Prostate gland (tissue), 2 donors: ENCODE results near the gene ADAMTS17.

Experiments used
- POLR2A ChIP-seq: fragments of 450-650 bp; IDR thresholded peaks from one replicate; pipeline ENCODE4 v1.6.1; 2016; ENCODE audit warnings: antibody characterized with exemption, mild to moderate bottlenecking
- TF ChIP-seq, protein P1 (sequence below), 4 experiments: fragments of 200-600 bp in 2 of 4; fragments of 450-650 bp in 2 of 4; sonication (generic) in 2 of 4; IDR thresholded peaks; 1 replicate in 3 of 4; 2 replicates in 1 of 4; pipeline ENCODE4 v1.5.1; 2016 to 2019; ENCODE audit warnings: antibody characterized with exemption in 4 of 4, mild to moderate bottlenecking in 2 of 4, moderate library complexity in 2 of 4

DNA sequence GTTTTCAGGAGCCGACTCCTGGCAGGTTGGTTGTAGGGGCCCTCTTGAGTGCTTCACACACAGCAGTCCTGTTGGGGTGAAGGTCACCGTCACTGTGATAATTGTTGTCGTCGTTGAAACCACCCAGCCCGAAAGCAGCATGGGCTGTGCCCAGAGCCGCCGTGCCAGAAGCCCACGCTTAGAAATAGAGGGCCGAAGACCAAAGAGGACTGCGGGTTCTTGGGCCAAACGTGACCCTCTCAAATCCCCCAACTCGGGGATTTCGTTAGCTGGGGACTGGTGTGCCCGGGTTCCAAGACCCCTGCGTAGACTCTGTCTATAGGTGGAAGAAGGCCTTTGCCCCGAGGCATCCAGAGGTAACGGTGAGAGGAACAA is 7.5 kb upstream of the ADAMTS17 start:
- TF ChIP-seq, protein P1, sequence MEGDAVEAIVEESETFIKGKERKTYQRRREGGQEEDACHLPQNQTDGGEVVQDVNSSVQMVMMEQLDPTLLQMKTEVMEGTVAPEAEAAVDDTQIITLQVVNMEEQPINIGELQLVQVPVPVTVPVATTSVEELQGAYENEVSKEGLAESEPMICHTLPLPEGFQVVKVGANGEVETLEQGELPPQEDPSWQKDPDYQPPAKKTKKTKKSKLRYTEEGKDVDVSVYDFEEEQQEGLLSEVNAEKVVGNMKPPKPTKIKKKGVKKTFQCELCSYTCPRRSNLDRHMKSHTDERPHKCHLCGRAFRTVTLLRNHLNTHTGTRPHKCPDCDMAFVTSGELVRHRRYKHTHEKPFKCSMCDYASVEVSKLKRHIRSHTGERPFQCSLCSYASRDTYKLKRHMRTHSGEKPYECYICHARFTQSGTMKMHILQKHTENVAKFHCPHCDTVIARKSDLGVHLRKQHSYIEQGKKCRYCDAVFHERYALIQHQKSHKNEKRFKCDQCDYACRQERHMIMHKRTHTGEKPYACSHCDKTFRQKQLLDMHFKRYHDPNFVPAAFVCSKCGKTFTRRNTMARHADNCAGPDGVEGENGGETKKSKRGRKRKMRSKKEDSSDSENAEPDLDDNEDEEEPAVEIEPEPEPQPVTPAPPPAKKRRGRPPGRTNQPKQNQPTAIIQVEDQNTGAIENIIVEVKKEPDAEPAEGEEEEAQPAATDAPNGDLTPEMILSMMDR (IDR thresholded peaks at IDR 0.05), result no peak
- no peak for TF ChIP-seq POLR2A
